Measurements from ENCODE around the gene REELD1. TPM values are rescaled to one million over a fixed set of nuclear protein-coding genes. Genes with fewer than 3 reads are reported as not detected.

The REELD1 gene
- total and polyA plus RNA-seq, 2 of the 4 experiments (the other 2 are of a cell fraction): not detected

DNA sequence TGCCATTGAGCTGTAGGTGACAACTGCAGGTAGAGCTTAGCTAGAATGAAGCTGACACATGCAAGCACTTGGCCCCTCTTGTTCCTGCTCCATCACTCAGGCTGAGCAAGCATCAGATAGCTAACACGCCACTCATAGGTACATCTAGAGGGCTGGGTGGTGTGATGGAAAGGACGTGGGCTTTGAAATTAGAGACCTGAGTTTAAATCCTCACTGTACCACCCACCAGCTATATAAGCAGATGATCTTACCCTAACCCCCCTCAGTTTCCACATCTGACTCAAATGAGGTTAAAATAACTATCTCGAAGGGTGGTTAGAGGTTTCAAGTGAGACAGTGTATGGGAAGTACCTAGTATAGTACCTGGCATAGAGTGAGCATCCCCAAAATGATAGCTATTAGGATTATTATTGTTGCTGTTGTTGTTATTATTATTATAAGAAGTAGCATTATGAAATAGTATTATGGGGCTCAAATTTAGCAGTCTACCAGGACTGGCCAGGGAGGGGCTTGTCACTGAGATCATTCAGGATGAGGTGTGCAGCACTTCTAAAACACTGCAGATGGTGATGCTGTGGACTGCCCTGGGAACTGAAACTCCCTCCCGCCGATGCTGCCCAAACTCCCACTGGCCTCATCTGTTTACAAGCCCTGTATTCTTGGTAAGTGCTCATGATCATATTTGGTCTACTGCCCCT lies 59.0 kb downstream of the REELD1 start:
- no peak overlapping the region for H2BK15ac ChIP-seq (ENCODE audit: low read depth, low read length)
- H2BK120ac ChIP-seq (ENCODE audit: low read depth, low read length): no peak overlapping the region
- BruUV-seq (replicated peaks): no TSS peak
- H3K9ac ChIP-seq (ENCODE audit: low read depth, low read length): no peak overlapping the region
- no peak overlapping the region for H2BK5ac ChIP-seq (ENCODE audit: low read depth, low read length, poor library complexity, severe bottlenecking)
- H4K8ac ChIP-seq (ENCODE audit: low read depth in 2 of 2, low read length in 2 of 2): no peak overlapping the region
- no peak overlapping the region for H3K27ac ChIP-seq (ENCODE audit: insufficient read depth, low read length)
- H2AFZ ChIP-seq (replicated peaks; ENCODE audit: low read length, poor library complexity): no peak overlapping the region
- no peaks in the 10 kb centered on the region for H3K79me1 ChIP-seq (ENCODE audit: low read depth in 1 of 2, low read length in 2 of 2)
- ChIA-PET POLR2A (ENCODE audit: unreplicated experiment) (no interaction called here), CTCF (no interaction called here)
- no peak overlapping the region for H3K56ac ChIP-seq (ENCODE audit: extremely low read depth, insufficient read depth, low read length)
- intact Hi-C loops (cut with micrococcal nuclease): no loop called here
- dilution Hi-C loops (cut with HindIII; ENCODE audit: low sequenced_read_pairs, unreplicated experiment): no loop called here
- DNase-seq: no peak
- H3K4me2 ChIP-seq (ENCODE audit: low read depth, low read length): no peak overlapping the region
- no peaks in the 10 kb centered on the region for H3K27me3 ChIP-seq (ENCODE audit: control insufficient read depth, insufficient read depth, low read length)
- H2BK20ac ChIP-seq (ENCODE audit: low read depth, low read length): no peak overlapping the region
- no peaks in the 10 kb centered on the region for H3K9me1 ChIP-seq (ENCODE audit: insufficient read depth, low read length)
- H4K91ac ChIP-seq (ENCODE audit: insufficient read depth, low read depth, low read length): no peak overlapping the region
- TF ChIP-seq, protein P1, sequence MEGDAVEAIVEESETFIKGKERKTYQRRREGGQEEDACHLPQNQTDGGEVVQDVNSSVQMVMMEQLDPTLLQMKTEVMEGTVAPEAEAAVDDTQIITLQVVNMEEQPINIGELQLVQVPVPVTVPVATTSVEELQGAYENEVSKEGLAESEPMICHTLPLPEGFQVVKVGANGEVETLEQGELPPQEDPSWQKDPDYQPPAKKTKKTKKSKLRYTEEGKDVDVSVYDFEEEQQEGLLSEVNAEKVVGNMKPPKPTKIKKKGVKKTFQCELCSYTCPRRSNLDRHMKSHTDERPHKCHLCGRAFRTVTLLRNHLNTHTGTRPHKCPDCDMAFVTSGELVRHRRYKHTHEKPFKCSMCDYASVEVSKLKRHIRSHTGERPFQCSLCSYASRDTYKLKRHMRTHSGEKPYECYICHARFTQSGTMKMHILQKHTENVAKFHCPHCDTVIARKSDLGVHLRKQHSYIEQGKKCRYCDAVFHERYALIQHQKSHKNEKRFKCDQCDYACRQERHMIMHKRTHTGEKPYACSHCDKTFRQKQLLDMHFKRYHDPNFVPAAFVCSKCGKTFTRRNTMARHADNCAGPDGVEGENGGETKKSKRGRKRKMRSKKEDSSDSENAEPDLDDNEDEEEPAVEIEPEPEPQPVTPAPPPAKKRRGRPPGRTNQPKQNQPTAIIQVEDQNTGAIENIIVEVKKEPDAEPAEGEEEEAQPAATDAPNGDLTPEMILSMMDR (conservative IDR thresholded peaks at IDR 0.05; ENCODE audit: low read depth, low read length): no peak
- TF ChIP-seq SMC3 (IDR thresholded peaks at IDR 0.05; ENCODE audit: low read depth, low read length): no peak
- no peak for TF ChIP-seq MXI1 (IDR thresholded peaks at IDR 0.05; ENCODE audit: borderline replicate concordance, low read depth, low read length)
- TF ChIP-seq MAZ (IDR thresholded peaks at IDR 0.05; ENCODE audit: borderline replicate concordance, low read depth, low read length): no peak
- TF ChIP-seq NFE2L2 (IDR thresholded peaks at IDR 0.05; ENCODE audit: low read depth, low read length): no peak
- TF ChIP-seq RAD21 (IDR thresholded peaks at IDR 0.05; ENCODE audit: low read length): no peak
- TF ChIP-seq RCOR1 (IDR thresholded peaks at IDR 0.05; ENCODE audit: insufficient replicate concordance, low read length): no peak
- TF ChIP-seq POLR2A (IDR thresholded peaks at IDR 0.05; ENCODE audit: low read depth, low read length): no peak
- no peak for TF ChIP-seq BHLHE40 (IDR thresholded peaks at IDR 0.05; ENCODE audit: low read depth, low read length)
- TF ChIP-seq MAFK (IDR thresholded peaks at IDR 0.05; ENCODE audit: low read depth, low read length): no peak
- no peak for TF ChIP-seq RFX5 (IDR thresholded peaks at IDR 0.05; ENCODE audit: low read depth, low read length)
- TF ChIP-seq CHD1 (IDR thresholded peaks at IDR 0.05; ENCODE audit: low read depth, low read length): no peak
- no peak for TF ChIP-seq USF2 (IDR thresholded peaks at IDR 0.05; ENCODE audit: low read depth, low read length)
- no peak for TF ChIP-seq ELK1 (IDR thresholded peaks at IDR 0.05; ENCODE audit: borderline replicate concordance, low read depth, low read length)
- TF ChIP-seq FOS (IDR thresholded peaks at IDR 0.05; ENCODE audit: low read depth, low read length): no peak
- no peak for TF ChIP-seq CEBPB (IDR thresholded peaks at IDR 0.05; ENCODE audit: low read depth, low read length)
- in situ Hi-C loops (cut with MboI; ENCODE audit: low sequenced_read_pairs): no loop called here
- no peak overlapping the region for H3K4ac ChIP-seq (ENCODE audit: low read depth, low read length)
- WGBS, 2 experiments (ENCODE audit: extremely low coverage in 2 of 2, insufficient read length in 1 of 2): no CpG with 5 or more reads among the region's 5 CpGs
- no peak overlapping the region for H3K4me3 ChIP-seq (ENCODE audit: insufficient read depth, low read depth, low read length)
- H3K4me1 ChIP-seq (ENCODE audit: control insufficient read depth, insufficient read depth, low read length): no peaks in the 10 kb centered on the region
- no peak overlapping the region for H2AK9ac ChIP-seq (replicated peaks; ENCODE audit: low read depth, low read length, poor library complexity)
- no peaks in the 10 kb centered on the region for H3K36me3 ChIP-seq (ENCODE audit: control insufficient read depth, insufficient read depth, low read length)
- no peak overlapping the region for H4K5ac ChIP-seq (ENCODE audit: low read depth, low read length)
- H3K9me3 ChIP-seq (ENCODE audit: control insufficient read depth, insufficient read depth, low read length): no peaks in the 10 kb centered on the region
- H2AK5ac ChIP-seq (ENCODE audit: low read depth, low read length): no peak overlapping the region
- no peak overlapping the region for H3K14ac ChIP-seq (replicated peaks; ENCODE audit: low read depth, low read length)
- no peaks in the 10 kb centered on the region for H4K20me1 ChIP-seq (ENCODE audit: insufficient read depth, low read length)
- H3K23ac ChIP-seq (ENCODE audit: low read depth, low read length): no peak overlapping the region
- no peak overlapping the region for H3K18ac ChIP-seq (ENCODE audit: low read depth, low read length)
- no peak for ATAC-seq (ENCODE audit: low read depth)

Data from IMR-90 (cell line).